RWPE2 (cell line): ENCODE measurements around the gene RFLNA.

Experiments
- ATAC-seq: fragments of 200-7000 bp; cut with Tn5 transposase; 3 replicates; pipeline ENCODE4 v1.9.1; 2021; ENCODE audit warnings: low read depth
- DNase-seq: peaks from one replicate; pipeline ENCODE4 v3.0.0-alpha.2; 2020; ENCODE audit warnings: low spot score
- H3K27ac ChIP-seq: fragments of 450-650 bp; 2 replicates; pipeline ENCODE4 v1.5.1; 2017; ENCODE audit warnings: mild to moderate bottlenecking; ENCODE audit not compliant: poor library complexity, severe bottlenecking
- H3K27me3 ChIP-seq: fragments of 250-450 bp; sonication (Bioruptor Pico); 2 replicates; pipeline ENCODE4 v1.5.1; 2021; ENCODE audit warnings: mild to moderate bottlenecking, moderate library complexity; ENCODE audit not compliant: insufficient read depth, poor library complexity, severe bottlenecking
- H3K36me3 ChIP-seq: fragments of 250-450 bp; sonication (Bioruptor Pico); 2 replicates; pipeline ENCODE4 v1.5.1; 2020; ENCODE audit warnings: low read depth, mild to moderate bottlenecking, moderate library complexity
- H3K4me1 ChIP-seq: fragments of 250-450 bp; sonication (Bioruptor Pico); 2 replicates; pipeline ENCODE4 v1.5.1; 2021; ENCODE audit warnings: mild to moderate bottlenecking, moderate library complexity; ENCODE audit not compliant: insufficient read depth, poor library complexity, severe bottlenecking
- H3K4me3 ChIP-seq: fragments of 250-450 bp; sonication (Bioruptor Pico); 2 replicates; pipeline ENCODE4 v1.5.1; 2021; ENCODE audit warnings: mild to moderate bottlenecking, moderate library complexity; ENCODE audit not compliant: severe bottlenecking
- H3K9me3 ChIP-seq: fragments of 250-450 bp; sonication (Bioruptor Pico); 2 replicates; pipeline ENCODE4 v1.5.1; 2021; ENCODE audit warnings: mild to moderate bottlenecking, moderate library complexity; ENCODE audit not compliant: severe bottlenecking
- TF ChIP-seq, protein P1 (sequence below): fragments of 450-650 bp; IDR thresholded peaks from one replicate; pipeline ENCODE4 v1.5.1; 2017; ENCODE audit warnings: mild to moderate bottlenecking, moderate library complexity; ENCODE audit not compliant: poor library complexity, severe bottlenecking

Gene RFLNA

DNA sequence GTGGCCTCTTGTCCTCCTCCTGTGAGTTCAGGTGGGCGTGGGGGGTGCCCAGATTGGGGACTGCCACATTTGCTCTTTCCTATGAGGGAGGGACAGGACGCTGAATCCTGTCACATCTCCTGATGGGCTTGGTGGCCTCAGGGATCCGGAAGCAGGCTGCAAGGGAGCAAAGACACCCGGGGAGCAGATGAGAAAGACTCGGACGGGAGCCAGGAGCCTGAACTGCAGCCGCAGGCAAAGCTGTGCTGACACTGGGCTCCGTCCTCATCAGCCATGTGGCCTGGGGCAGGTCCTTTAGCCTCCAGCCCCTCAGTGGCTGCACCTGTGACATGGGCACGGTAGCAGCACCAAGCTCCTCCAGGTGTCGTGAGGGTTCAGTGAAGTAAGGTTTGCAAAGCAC lies 40.8 kb upstream of the RFLNA start:
- peaks cover 5% of the 10 kb centered on the region for H3K27me3 ChIP-seq
- H3K4me1 ChIP-seq: no peaks in the 10 kb centered on the region
- TF ChIP-seq, protein P1, sequence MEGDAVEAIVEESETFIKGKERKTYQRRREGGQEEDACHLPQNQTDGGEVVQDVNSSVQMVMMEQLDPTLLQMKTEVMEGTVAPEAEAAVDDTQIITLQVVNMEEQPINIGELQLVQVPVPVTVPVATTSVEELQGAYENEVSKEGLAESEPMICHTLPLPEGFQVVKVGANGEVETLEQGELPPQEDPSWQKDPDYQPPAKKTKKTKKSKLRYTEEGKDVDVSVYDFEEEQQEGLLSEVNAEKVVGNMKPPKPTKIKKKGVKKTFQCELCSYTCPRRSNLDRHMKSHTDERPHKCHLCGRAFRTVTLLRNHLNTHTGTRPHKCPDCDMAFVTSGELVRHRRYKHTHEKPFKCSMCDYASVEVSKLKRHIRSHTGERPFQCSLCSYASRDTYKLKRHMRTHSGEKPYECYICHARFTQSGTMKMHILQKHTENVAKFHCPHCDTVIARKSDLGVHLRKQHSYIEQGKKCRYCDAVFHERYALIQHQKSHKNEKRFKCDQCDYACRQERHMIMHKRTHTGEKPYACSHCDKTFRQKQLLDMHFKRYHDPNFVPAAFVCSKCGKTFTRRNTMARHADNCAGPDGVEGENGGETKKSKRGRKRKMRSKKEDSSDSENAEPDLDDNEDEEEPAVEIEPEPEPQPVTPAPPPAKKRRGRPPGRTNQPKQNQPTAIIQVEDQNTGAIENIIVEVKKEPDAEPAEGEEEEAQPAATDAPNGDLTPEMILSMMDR: no peak
- DNase-seq (no peak), ATAC-seq (no peak)
- H3K4me3 ChIP-seq: no peak overlapping the region
- no peaks in the 10 kb centered on the region for H3K36me3 ChIP-seq
- no peaks in the 10 kb centered on the region for H3K9me3 ChIP-seq
- no peak overlapping the region for H3K27ac ChIP-seq

DNA sequence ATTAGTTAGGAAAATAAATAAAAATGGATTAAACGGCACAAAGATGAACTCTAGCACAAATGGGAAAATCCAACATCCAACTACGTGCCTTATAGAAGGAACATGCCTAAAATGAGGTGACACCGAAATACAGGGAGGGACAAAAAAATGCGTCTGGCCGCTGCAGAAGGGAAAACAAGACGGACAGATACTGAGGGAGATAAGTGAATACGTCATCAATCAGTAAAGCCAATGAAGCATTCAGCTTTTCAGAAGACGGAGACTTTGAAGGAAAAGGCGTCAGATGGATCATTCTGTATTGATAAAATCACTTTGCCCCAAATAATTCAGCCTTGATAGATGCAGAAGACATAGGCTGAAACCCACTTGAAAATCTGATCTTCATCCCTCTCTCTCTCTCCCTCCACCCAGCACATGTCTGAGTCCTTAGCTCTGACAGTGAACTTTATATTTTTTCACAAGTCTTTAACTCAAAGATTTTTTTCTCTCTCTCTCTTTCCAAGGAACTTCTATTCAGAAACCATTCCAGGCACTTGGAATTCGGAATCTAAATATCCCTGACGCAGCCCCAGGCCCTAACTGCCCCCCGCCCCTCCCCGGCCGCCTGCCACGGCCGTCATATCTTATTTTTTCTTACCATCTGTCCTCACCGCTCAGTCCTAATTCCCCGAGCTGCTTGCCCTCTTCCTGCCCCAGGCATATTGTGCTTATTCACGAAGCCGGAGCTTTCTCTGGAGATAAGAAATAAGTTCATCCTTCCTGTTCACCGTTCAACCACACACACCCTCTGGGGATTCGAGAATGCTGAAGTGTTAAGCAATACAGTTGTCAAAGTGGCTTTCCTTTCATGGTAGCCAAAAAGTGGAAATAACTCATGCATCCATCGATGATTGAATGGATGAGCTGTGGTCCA lies 35.5 kb upstream of the RFLNA start:
- TF ChIP-seq, protein P1: no peak
- Histone ChIP-seq H3K9me3 (no peaks in the 10 kb centered on the region), H3K27ac (no peak overlapping the region), H3K4me3 (no peak overlapping the region), H3K27me3 (peaks cover 15% of the 10 kb centered on the region), H3K36me3 (no peaks in the 10 kb centered on the region), H3K4me1 (no peaks in the 10 kb centered on the region)
- ATAC-seq (no peak), DNase-seq (no peak)

DNA sequence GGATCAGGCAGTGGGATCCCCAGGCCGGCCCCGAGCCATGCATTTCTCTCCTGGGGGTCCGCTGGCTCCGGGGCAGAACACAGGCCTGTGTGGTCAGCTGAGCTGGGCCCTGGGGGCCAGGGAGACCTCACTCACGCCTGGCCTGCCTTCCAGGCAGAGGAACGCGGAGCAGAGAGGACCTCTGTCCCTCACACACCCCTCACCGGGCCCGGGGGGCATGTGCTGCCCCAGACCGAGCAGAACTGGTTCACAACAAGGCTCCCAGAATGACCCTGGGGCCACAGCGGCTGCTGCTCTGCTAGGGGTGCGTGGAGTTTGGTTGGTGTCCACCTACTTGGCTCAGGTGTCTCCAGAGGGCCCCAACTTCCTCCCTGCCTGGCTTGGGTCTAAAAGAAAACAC lies 33.0 kb upstream of the RFLNA start:
- Histone ChIP-seq H3K27me3 (peaks cover 15% of the 10 kb centered on the region), H3K36me3 (no peaks in the 10 kb centered on the region), H3K9me3 (no peaks in the 10 kb centered on the region), H3K27ac (no peak overlapping the region), H3K4me1 (no peaks in the 10 kb centered on the region), H3K4me3 (no peak overlapping the region)
- ATAC-seq (no peak), DNase-seq (no peak)
- TF ChIP-seq, protein P1: no peak

DNA sequence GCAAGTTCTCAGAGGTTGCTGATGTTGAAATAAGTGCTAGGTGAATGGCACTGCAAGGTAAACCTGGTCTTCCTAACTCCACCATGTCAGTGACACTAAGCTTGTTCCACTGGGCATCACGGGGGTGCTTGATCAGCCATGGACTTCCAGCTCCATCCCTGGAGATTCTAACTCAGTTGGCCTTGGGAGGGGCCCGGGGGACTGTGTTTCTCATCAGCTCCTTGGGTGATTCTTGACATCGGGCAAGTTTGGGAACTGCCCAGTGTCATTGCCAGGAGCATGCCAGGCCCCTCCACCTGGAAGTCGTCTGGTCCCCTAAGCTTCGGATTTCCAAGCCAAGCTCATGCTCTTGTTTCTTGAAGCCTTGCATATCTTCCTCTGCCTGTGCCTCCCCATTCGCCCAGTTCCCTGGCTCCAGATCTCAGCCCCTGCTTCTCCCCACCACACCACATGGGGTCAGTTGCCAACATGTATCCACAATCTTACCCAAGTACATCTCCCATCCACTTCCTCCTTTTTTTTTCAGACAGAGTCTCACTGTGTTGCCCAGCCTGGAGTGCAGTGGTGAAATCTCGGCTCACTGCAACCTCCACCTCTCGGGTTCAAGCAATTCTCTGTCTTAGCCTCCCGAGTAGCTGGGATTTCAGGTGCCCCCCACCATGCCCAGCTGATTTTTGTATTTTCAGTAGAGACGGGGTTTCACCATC lies 30.7 kb upstream of the RFLNA start:
- TF ChIP-seq, protein P1: no peak
- Histone ChIP-seq H3K4me1 (no peaks in the 10 kb centered on the region), H3K4me3 (no peak overlapping the region), H3K27me3 (peaks cover 9% of the 10 kb centered on the region), H3K9me3 (no peaks in the 10 kb centered on the region), H3K27ac (no peak overlapping the region), H3K36me3 (no peaks in the 10 kb centered on the region)
- no peak for DNase-seq
- ATAC-seq: no peak
